GM23338 (cell line): ENCODE data around the gene PNLIPRP2. TPM values are rescaled to one million over a fixed set of nuclear protein-coding genes. Genes with fewer than 3 reads are reported as not detected.

Experiments
- ATAC-seq: fragments of 200-7000 bp; cut with Tn5 transposase; 3 replicates; pipeline ENCODE4 v1.9.1; 2020
- DNase-seq: peaks from one replicate; pipeline ENCODE4 v3.0.0-alpha.2; 2015; ENCODE audit warnings: low spot score
- H2AFZ ChIP-seq: fragments of 200-600 bp; sonication (generic); 2 replicates; pipeline ENCODE4 v1.8.0; 2016; ENCODE audit warnings: antibody characterized with exemption, mild to moderate bottlenecking, moderate library complexity
- H3F3A ChIP-seq: fragments of 200-600 bp; sonication (generic); replicated peaks from 2 replicates; pipeline ENCODE4 v1.8.0; 2017; ENCODE audit warnings: antibody characterized with exemption, mixed run types, low read depth
- H3K27ac ChIP-seq: fragments of 200-600 bp; sonication (generic); 2 replicates; pipeline ENCODE4 v1.6.1; 2016; ENCODE audit warnings: low read depth
- H3K27me3 ChIP-seq: fragments of 200-600 bp; sonication (generic); 2 replicates; pipeline ENCODE4 v1.8.0; 2016; ENCODE audit warnings: mild to moderate bottlenecking, mixed run types, moderate library complexity; ENCODE audit not compliant: insufficient read depth
- H3K36me3 ChIP-seq: fragments of 200-600 bp; sonication (generic); 2 replicates; pipeline ENCODE4 v1.8.0; 2016; ENCODE audit warnings: mild to moderate bottlenecking; ENCODE audit not compliant: insufficient read depth
- H3K4me1 ChIP-seq: fragments of 200-600 bp; sonication (generic); 2 replicates; pipeline ENCODE4 v1.8.0; 2016; ENCODE audit warnings: mild to moderate bottlenecking, moderate library complexity; ENCODE audit not compliant: insufficient read depth
- H3K4me2 ChIP-seq: fragments of 200-600 bp; sonication (generic); 2 replicates; pipeline ENCODE4 v1.7.1; 2017; ENCODE audit warnings: mixed run types
- H3K4me3 ChIP-seq: fragments of 200-600 bp; sonication (generic); 2 replicates; pipeline ENCODE4 v1.6.1; 2016; ENCODE audit warnings: mixed run types
- H3K79me2 ChIP-seq: fragments of 200-600 bp; sonication (generic); replicated peaks from 2 replicates; pipeline ENCODE4 v1.8.0; 2017; ENCODE audit warnings: mild to moderate bottlenecking; ENCODE audit not compliant: insufficient read depth
- H3K9me2 ChIP-seq: fragments of 200-600 bp; sonication (generic); 2 replicates; pipeline ENCODE4 v1.8.0; 2017; ENCODE audit not compliant: insufficient read depth
- H4K20me1 ChIP-seq: fragments of 200-600 bp; sonication (generic); replicated peaks from 2 replicates; pipeline ENCODE4 v1.8.0; 2017; ENCODE audit warnings: mild to moderate bottlenecking; ENCODE audit not compliant: insufficient read depth
- H3K27ac Mint-ChIP-seq: 2 replicates; pipeline ENCODE4 v1.8.0; 2020; ENCODE audit warnings: inconsistent platforms, mild to moderate bottlenecking, moderate library complexity, mixed read lengths
- H3K27me3 Mint-ChIP-seq: 3 replicates; pipeline ENCODE4 v1.8.0; 2022; ENCODE audit warnings: low read depth, mild to moderate bottlenecking, moderate library complexity, mixed read lengths, inconsistent platforms; ENCODE audit not compliant: insufficient read depth, poor library complexity
- H3K36me3 Mint-ChIP-seq: 3 replicates; pipeline ENCODE4 v1.8.0; 2021; ENCODE audit warnings: low read depth, mild to moderate bottlenecking, inconsistent platforms, moderate library complexity, mixed read lengths
- H3K4me1 Mint-ChIP-seq: 3 replicates; pipeline ENCODE4 v1.8.0; 2020; ENCODE audit warnings: mild to moderate bottlenecking, inconsistent platforms, mixed read lengths
- H3K4me3 Mint-ChIP-seq: 3 replicates; pipeline ENCODE4 v1.8.0; 2021; ENCODE audit warnings: moderate library complexity, mild to moderate bottlenecking, inconsistent platforms, mixed read lengths
- H3K9me3 Mint-ChIP-seq: 3 replicates; pipeline ENCODE4 v1.8.0; 2020; ENCODE audit warnings: moderate library complexity, mild to moderate bottlenecking, inconsistent platforms, mixed read lengths
- CREB1 ChIP-seq: fragments of 250-450 bp; sonication (Bioruptor Pico); IDR thresholded peaks from 2 replicates; pipeline ENCODE4 v1.5.0; 2020; ENCODE audit warnings: low read depth, mild to moderate bottlenecking, moderate library complexity
- CTCF ChIP-seq, 2 experiments: fragments of 200-600 bp in 1 of 2; sonication (generic) in 1 of 2; conservative IDR thresholded peaks; 2 replicates each; pipeline versions ENCODE4 v1.5.1 to v1.6.1; 2016 to 2017; ENCODE audit warnings: antibody characterized with exemption in 2 of 2, low read depth in 2 of 2, mild to moderate bottlenecking in 2 of 2, moderate library complexity in 1 of 2
- EZH2 ChIP-seq: fragments of 200-600 bp; sonication (generic); IDR thresholded peaks from one replicate; pipeline ENCODE4 v1.8.0; 2017; ENCODE audit warnings: antibody characterized with exemption, mild to moderate bottlenecking, low read depth; ENCODE audit not compliant: unreplicated experiment
- EZH2phosphoT487 ChIP-seq: fragments of 200-600 bp; sonication (generic); IDR thresholded peaks from one replicate; pipeline ENCODE4 v1.8.1; 2018; ENCODE audit warnings: antibody characterized with exemption; ENCODE audit not compliant: unreplicated experiment
- JUNB ChIP-seq: IDR thresholded peaks from one replicate; pipeline ENCODE4 v1.6.1; 2016; ENCODE audit warnings: antibody characterized with exemption; ENCODE audit not compliant: unreplicated experiment
- NANOG ChIP-seq: IDR thresholded peaks from 2 replicates; pipeline ENCODE4 v1.6.1; 2016; ENCODE audit warnings: antibody characterized with exemption, borderline replicate concordance
- STAT1 ChIP-seq: IDR thresholded peaks from one replicate; pipeline ENCODE4 v1.6.1; 2016; ENCODE audit warnings: antibody characterized with exemption; ENCODE audit not compliant: unreplicated experiment
- ZNF114 ChIP-seq: fragments of 250-450 bp; sonication (Bioruptor Pico); IDR thresholded peaks from 2 replicates; pipeline ENCODE4 v1.5.0; 2020; ENCODE audit warnings: mild to moderate bottlenecking, moderate library complexity
- ZNF331 ChIP-seq: fragments of 250-450 bp; sonication (Bioruptor Pico); IDR thresholded peaks from 2 replicates; pipeline ENCODE4 v1.5.0; 2020; ENCODE audit warnings: low read depth, mild to moderate bottlenecking, moderate library complexity
- polyA plus RNA-seq: library from polyadenylated mRNA; unstranded; fragments of >200 nt; fragmentation: Nextera tagmentation; extraction: Ambion mirVana; gene quantifications from 2 replicates; pipeline ENCODE4 v1.2.1, GENCODE V29; 2016
- total RNA-seq: library from RNA; depleted of rRNA; stranded (reverse); fragments of >200 nt; shearing (Covaris generic); gene quantifications from 2 replicates; pipeline ENCODE4 v1.2.3, GENCODE V29; 2014
- TF ChIP-seq, protein P1 (sequence below): IDR thresholded peaks from one replicate; pipeline ENCODE4 v1.6.1; 2018; ENCODE audit warnings: antibody characterized with exemption; ENCODE audit not compliant: unreplicated experiment
- TF ChIP-seq, protein P2 (sequence below): IDR thresholded peaks from 2 replicates; pipeline ENCODE4 v1.6.1; 2016; ENCODE audit warnings: antibody characterized with exemption

Gene PNLIPRP2
- total and polyA plus RNA-seq, 2 experiments from 2014 or later: 0.24 TPM; not detected in 1

- H3K79me2 ChIP-seq: no peaks in the 10 kb centered on the region
- no peak overlapping the region for H2AFZ ChIP-seq
- Mint-ChIP-seq H3K27ac (no peak overlapping the region), H3K4me3 (no peak overlapping the region), H3K4me1 (peaks cover 28% of the 10 kb centered on the region), H3K27me3 (peaks cover 4% of the 10 kb centered on the region), H3K36me3 (peaks cover 4% of the 10 kb centered on the region; the same call in 2 of the 3 replicates), H3K9me3 (peaks cover 6% of the 10 kb centered on the region; the same call in 1 of the 3 replicates)
- ATAC-seq (no peak), DNase-seq (no peak)
- no peaks in the 10 kb centered on the region for H3K27me3 ChIP-seq
- H3F3A ChIP-seq: no peaks in the 10 kb centered on the region
- no peak overlapping the region for H3K4me3 ChIP-seq
- no peaks in the 10 kb centered on the region for H4K20me1 ChIP-seq
- H3K36me3 ChIP-seq: no peaks in the 10 kb centered on the region
- H3K27ac ChIP-seq: no peak overlapping the region
- peaks cover 8% of the 10 kb centered on the region for H3K4me1 ChIP-seq
- no peak overlapping the region for H3K4me2 ChIP-seq
- H3K9me2 ChIP-seq: no peaks in the 10 kb centered on the region
- TF ChIP-seq JUNB: no peak
- no peak for TF ChIP-seq EZH2
- no peak for TF ChIP-seq CTCF (conservative IDR thresholded peaks at IDR 0.05; ENCODE audit: low read depth in 2 of 2)
- no peak for TF ChIP-seq STAT1
- TF ChIP-seq, protein P1, sequence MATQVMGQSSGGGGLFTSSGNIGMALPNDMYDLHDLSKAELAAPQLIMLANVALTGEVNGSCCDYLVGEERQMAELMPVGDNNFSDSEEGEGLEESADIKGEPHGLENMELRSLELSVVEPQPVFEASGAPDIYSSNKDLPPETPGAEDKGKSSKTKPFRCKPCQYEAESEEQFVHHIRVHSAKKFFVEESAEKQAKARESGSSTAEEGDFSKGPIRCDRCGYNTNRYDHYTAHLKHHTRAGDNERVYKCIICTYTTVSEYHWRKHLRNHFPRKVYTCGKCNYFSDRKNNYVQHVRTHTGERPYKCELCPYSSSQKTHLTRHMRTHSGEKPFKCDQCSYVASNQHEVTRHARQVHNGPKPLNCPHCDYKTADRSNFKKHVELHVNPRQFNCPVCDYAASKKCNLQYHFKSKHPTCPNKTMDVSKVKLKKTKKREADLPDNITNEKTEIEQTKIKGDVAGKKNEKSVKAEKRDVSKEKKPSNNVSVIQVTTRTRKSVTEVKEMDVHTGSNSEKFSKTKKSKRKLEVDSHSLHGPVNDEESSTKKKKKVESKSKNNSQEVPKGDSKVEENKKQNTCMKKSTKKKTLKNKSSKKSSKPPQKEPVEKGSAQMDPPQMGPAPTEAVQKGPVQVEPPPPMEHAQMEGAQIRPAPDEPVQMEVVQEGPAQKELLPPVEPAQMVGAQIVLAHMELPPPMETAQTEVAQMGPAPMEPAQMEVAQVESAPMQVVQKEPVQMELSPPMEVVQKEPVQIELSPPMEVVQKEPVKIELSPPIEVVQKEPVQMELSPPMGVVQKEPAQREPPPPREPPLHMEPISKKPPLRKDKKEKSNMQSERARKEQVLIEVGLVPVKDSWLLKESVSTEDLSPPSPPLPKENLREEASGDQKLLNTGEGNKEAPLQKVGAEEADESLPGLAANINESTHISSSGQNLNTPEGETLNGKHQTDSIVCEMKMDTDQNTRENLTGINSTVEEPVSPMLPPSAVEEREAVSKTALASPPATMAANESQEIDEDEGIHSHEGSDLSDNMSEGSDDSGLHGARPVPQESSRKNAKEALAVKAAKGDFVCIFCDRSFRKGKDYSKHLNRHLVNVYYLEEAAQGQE: no peak
- no peak for TF ChIP-seq CREB1 (CRISPR knock-in tag)
- no peak for TF ChIP-seq ZNF331 (CRISPR knock-in tag)
These were observed 65.1 kb downstream of the PNLIPRP2 start for GRCh38 chr10:116685807-116686206.

- Histone ChIP-seq H2AFZ (no peak overlapping the region), H3K79me2 (no peaks in the 10 kb centered on the region), H3K4me2 (no peak overlapping the region), H3K4me1 (peaks cover 16% of the 10 kb centered on the region), H3K27me3 (no peaks in the 10 kb centered on the region), H3K36me3 (no peaks in the 10 kb centered on the region), H3K27ac (no peak overlapping the region), H3F3A (no peaks in the 10 kb centered on the region), H3K9me2 (no peaks in the 10 kb centered on the region), H3K4me3 (no peak overlapping the region), H4K20me1 (no peaks in the 10 kb centered on the region)
- H3K4me1 Mint-ChIP-seq: peaks cover 34% of the 10 kb centered on the region
- H3K36me3 Mint-ChIP-seq: peaks cover 4% of the 10 kb centered on the region; the same call in 2 of the 3 replicates
- peaks cover 6% of the 10 kb centered on the region; the same call in 1 of the 3 replicates for H3K9me3 Mint-ChIP-seq
- H3K4me3 Mint-ChIP-seq: no peak overlapping the region
- H3K27ac Mint-ChIP-seq: no peak overlapping the region
- no peak for DNase-seq
- H3K27me3 Mint-ChIP-seq: peaks cover 6% of the 10 kb centered on the region
- ATAC-seq: no peak
- TF ChIP-seq EZH2phosphoT487 (no peak), NANOG (no peak), CTCF (conservative IDR thresholded peaks at IDR 0.05; ENCODE audit: low read depth in 2 of 2) (no peak), ZNF331 (CRISPR knock-in tag) (no peak), EZH2 (no peak), ZNF114 (CRISPR knock-in tag) (no peak), CREB1 (CRISPR knock-in tag) (no peak)
- TF ChIP-seq, protein P2, sequence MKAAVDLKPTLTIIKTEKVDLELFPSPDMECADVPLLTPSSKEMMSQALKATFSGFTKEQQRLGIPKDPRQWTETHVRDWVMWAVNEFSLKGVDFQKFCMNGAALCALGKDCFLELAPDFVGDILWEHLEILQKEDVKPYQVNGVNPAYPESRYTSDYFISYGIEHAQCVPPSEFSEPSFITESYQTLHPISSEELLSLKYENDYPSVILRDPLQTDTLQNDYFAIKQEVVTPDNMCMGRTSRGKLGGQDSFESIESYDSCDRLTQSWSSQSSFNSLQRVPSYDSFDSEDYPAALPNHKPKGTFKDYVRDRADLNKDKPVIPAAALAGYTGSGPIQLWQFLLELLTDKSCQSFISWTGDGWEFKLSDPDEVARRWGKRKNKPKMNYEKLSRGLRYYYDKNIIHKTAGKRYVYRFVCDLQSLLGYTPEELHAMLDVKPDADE: no peak
- TF ChIP-seq, protein P1: no peak
These were observed 65.9 kb downstream of the PNLIPRP2 start for GRCh38 chr10:116686632-116687031.
